HepG2 (cell line): Measurements from ENCODE around the gene NOC4L. TPM values are rescaled to one million over a fixed set of nuclear protein-coding genes. Genes with fewer than 3 reads are reported as not detected.

Source experiments
- ATAC-seq: fragments of 200-7000 bp; cut with Tn5 transposase; 3 replicates; pipeline ENCODE4 v1.9.1; 2020; ENCODE audit warnings: mild to moderate bottlenecking, moderate library complexity
- BruUV-seq: library from RNA; stranded (reverse); fragments of 400-500 nt; replicated peaks from 2 replicates; lab custom pipeline; 2021; lab: Mats Ljungman, UMichigan
- CTCF ChIA-PET: fragments of 300-600 bp; formaldehyde crosslinking; extraction: SDS; loops from one replicate; lab custom pipeline; 2021; ENCODE audit warnings: low total read pairs, inconsistent platforms, low intra/inter-chr PET ratio; lab: Yijun Ruan, JAX
- POLR2A ChIA-PET: fragments of 350-600 bp; sonication (Branson Sonifier 250); formaldehyde crosslinking; loops from one replicate; lab custom pipeline; 2020; ENCODE audit warnings: antibody characterized with exemption, inconsistent platforms; lab: Yijun Ruan, JAX
- DNase-seq: peaks from one replicate; pipeline ENCODE4 v3.0.0-alpha.2; 2015; ENCODE audit warnings: low spot score
- FAIRE-seq: peaks from 3 replicates; lab custom pipeline; 2011; peaks lifted over from hg19 to GRCh38; lab: Jason Lieb, UNC
- H2AFZ ChIP-seq: one replicate; pipeline ENCODE4 v1.6.1; 2011; ENCODE audit warnings: low read length, inconsistent platforms
- H3K27ac ChIP-seq: fragments of 300-600 bp; 3 replicates; pipeline ENCODE4 v1.8.0; 2011; ENCODE audit warnings: mixed run types, mild to moderate bottlenecking, mixed read lengths, low read length, inconsistent platforms; ENCODE audit not compliant: insufficient read depth; ENCODE audit errors: extremely low read length
- H3K27me3 ChIP-seq, 2 experiments: fragments of 200-600 bp in 1 of 2; 2 replicates in 1 of 2; 3 replicates in 1 of 2; pipeline versions ENCODE4 v1.6.0 to v1.8.0; 2011; ENCODE audit warnings: low read length in 2 of 2, mild to moderate bottlenecking in 2 of 2, moderate library complexity in 2 of 2, inconsistent platforms in 1 of 2; ENCODE audit not compliant: insufficient read depth in 2 of 2, control insufficient read depth in 1 of 2
- H3K36me3 ChIP-seq, 2 experiments: fragments of 200-600 bp in 1 of 2; replicated peaks in 1 of 2; 2 replicates in 1 of 2; 3 replicates in 1 of 2; pipeline versions ENCODE4 v1.5.1 to v1.8.0; 2011; ENCODE audit warnings: low read length in 2 of 2, inconsistent platforms in 1 of 2; ENCODE audit not compliant: insufficient read depth in 2 of 2, control insufficient read depth in 1 of 2
- H3K4me1 ChIP-seq: 2 replicates; pipeline ENCODE4 v1.5.1; 2012; ENCODE audit warnings: low read length, inconsistent platforms; ENCODE audit not compliant: insufficient read depth
- H3K4me2 ChIP-seq: 2 replicates; pipeline ENCODE4 v1.6.0; 2011; ENCODE audit warnings: low read depth, low read length, inconsistent platforms
- H3K4me3 ChIP-seq, 3 experiments: fragments of 200-600 bp in 1 of 3; sonication (generic), shearing (Covaris generic) in 1 of 3; replicated peaks in 1 of 3; 2 replicates each; pipeline ENCODE4 v1.5.1; 2011 to 2016; ENCODE audit warnings: low read length in 3 of 3, inconsistent platforms in 2 of 3, low read depth in 2 of 3, mild to moderate bottlenecking in 2 of 3, control low read depth in 1 of 3, mixed read lengths in 1 of 3; ENCODE audit not compliant: insufficient read depth in 1 of 3
- H3K79me2 ChIP-seq: one replicate; pipeline ENCODE4 v1.6.1; 2011; ENCODE audit warnings: low read length, inconsistent platforms; ENCODE audit not compliant: insufficient read depth
- H3K9ac ChIP-seq: 2 replicates; pipeline ENCODE4 v1.6.0; 2011; ENCODE audit warnings: mild to moderate bottlenecking, low read depth, low read length, inconsistent platforms; ENCODE audit not compliant: insufficient read depth
- H3K9me3 ChIP-seq: 2 replicates; pipeline ENCODE4 v1.5.1; 2012; ENCODE audit warnings: mild to moderate bottlenecking, low read length
- H4K20me1 ChIP-seq: 2 replicates; pipeline ENCODE4 v1.6.0; 2011; ENCODE audit warnings: inconsistent platforms, mild to moderate bottlenecking, low read length, moderate library complexity; ENCODE audit not compliant: insufficient read depth
- NFKB2 ChIP-seq: sonication (generic); formaldehyde crosslinking; IDR thresholded peaks from 2 replicates; pipeline ENCODE4 v1.4.0; 2020; ENCODE audit warnings: missing genetic modification reagents, borderline replicate concordance
- NR1H2 ChIP-seq: sonication (generic); formaldehyde crosslinking; IDR thresholded peaks from 2 replicates; pipeline ENCODE4 v1.8.1; 2022; ENCODE audit warnings: low read depth, missing genetic modification reagents, borderline replicate concordance
- NR3C1 ChIP-seq: sonication (generic); formaldehyde crosslinking; IDR thresholded peaks from 2 replicates; pipeline ENCODE4 v1.4.0; 2020; ENCODE audit warnings: missing genetic modification reagents
- TBX2 ChIP-seq: sonication (generic); formaldehyde crosslinking; IDR thresholded peaks from 2 replicates; pipeline ENCODE4 v1.5.0; 2020; ENCODE audit warnings: missing genetic modification reagents, mild to moderate bottlenecking, borderline replicate concordance
- ZMYM4 ChIP-seq: sonication (generic); formaldehyde crosslinking; IDR thresholded peaks from 2 replicates; pipeline ENCODE4 v1.8.1; 2023; ENCODE audit warnings: mild to moderate bottlenecking, missing genetic modification reagents
- ZNF552 ChIP-seq: sonication (generic); formaldehyde crosslinking; IDR thresholded peaks from 2 replicates; pipeline ENCODE4 v1.9.0; 2022; ENCODE audit warnings: missing genetic modification reagents, mild to moderate bottlenecking, borderline replicate concordance
- ZNF557 ChIP-seq: sonication (generic); formaldehyde crosslinking; IDR thresholded peaks from 2 replicates; pipeline ENCODE4 v1.4.0; 2020; ENCODE audit warnings: missing genetic modification reagents
- WGBS: methylation state at CpG from one replicate; pipeline ENCODE4 v1.1.6; 2017; ENCODE audit warnings: low lambda C conversion rate; 5-methylcytosine and 5-hydroxymethylcytosine counted together
- in situ Hi-C: cut with HindIII; loops from 2 replicates; pipeline ENCODE4 v1.10.0; 2017; ENCODE audit warnings: low pct_unique_long_range_greater_than_20kb; ENCODE audit not compliant: extremely low pct_ligation_motif_present
- intact Hi-C: fragments of 100-400 bp; cut with micrococcal nuclease; formaldehyde crosslinking; loops from one replicate; pipeline ENCODE4 v1.10.0; 2022; ENCODE audit not compliant: unreplicated experiment
- polyA plus RNA-seq, 8 experiments: library from polyadenylated mRNA; depleted of rRNA in 3 of 8; stranded (reverse) in 7 of 8; unstranded in 1 of 8; fragments of >200 nt; fragmentation: Illumina TruSeq in 4 of 8; extraction: Trizol in 4 of 8; gene quantifications; 2 replicates each; pipeline versions ENCODE4 v1.2.1 to v1.2.3, GENCODE V29; 2011 to 2016; ENCODE audit warnings: low read depth in 4 of 8, missing spikeins in 1 of 8, mixed read lengths in 1 of 8; ENCODE audit not compliant: insufficient read depth in 1 of 8
- total RNA-seq, 5 experiments: library from RNA; depleted of rRNA; stranded (reverse); fragments of >200 nt; fragmentation: Illumina TruSeq; extraction: Trizol; gene quantifications; 2 replicates each; pipeline ENCODE4 v1.2.3, GENCODE V29; 2016; ENCODE audit warnings: low read depth in 1 of 5
- TF ChIP-seq, protein P1 (sequence below): sonication (generic); formaldehyde crosslinking; IDR thresholded peaks from 2 replicates; pipeline ENCODE4 v1.9.0; 2022; ENCODE audit warnings: low read depth, missing genetic modification reagents
- TF ChIP-seq, protein P2 (sequence below): sonication (generic); formaldehyde crosslinking; IDR thresholded peaks from 2 replicates; pipeline ENCODE4 v1.5.0; 2020; ENCODE audit warnings: mild to moderate bottlenecking, missing genetic modification reagents, moderate library complexity
- TF ChIP-seq, protein P3 (sequence below): IDR thresholded peaks from 2 replicates; pipeline ENCODE4 v1.6.1; 2016; ENCODE audit warnings: missing compliant biosample characterization, missing genetic modification reagents, borderline replicate concordance
- TF ChIP-seq, protein P4 (sequence below): sonication (generic); formaldehyde crosslinking; IDR thresholded peaks from 2 replicates; pipeline ENCODE4 v1.5.1; 2020; ENCODE audit warnings: mild to moderate bottlenecking, missing genetic modification reagents, moderate library complexity

NOC4L gene
- total and polyA plus RNA-seq, 2 of the 13 experiments (the other 11 are each of a cell fraction or from before 2014, with no cell fraction given), result 4.3 to 14.6 TPM

DNA sequence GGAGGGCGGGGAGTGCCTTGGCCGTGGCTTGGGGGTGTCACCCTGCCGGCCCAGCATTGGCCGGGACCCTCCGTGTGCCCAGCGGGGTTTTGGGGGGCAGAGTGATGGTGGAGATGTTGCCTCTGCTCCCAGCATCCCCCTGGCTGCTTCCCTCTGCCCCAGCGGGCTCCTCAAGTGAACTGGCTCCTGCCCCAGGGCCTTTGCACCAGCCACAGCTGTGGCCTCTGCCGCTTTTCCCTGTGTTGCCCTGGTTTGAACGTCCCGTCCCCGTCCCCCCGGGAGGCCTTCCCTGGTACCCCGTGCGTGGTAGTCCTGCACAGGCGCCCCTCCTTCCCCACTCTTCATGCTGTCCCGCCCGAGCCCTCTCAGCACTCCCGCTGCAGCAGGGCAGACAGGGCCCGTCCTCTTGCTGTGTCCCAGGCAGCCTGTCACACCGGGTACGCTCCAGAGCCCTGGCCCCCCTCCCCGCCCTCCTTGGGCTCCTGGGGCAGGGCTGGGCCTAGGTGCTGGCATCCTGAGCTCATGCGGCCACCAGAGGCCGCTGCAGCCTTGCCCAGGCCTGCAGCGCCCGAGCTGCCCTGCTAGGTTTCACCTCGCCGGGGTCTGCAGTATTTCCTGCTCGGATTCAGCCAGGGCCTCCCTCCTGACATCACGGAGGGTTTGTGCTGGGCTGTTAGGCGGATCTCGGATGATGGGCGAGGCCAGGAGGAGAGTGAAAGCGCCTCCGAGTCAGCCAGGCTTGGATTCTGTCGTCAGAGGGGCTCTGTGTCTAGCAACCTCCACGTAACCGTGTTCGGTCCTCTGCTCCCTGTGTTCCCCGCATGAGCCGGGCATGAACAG lies 9.5 kb downstream of the NOC4L start (continued):
- TF ChIP-seq, protein P1, sequence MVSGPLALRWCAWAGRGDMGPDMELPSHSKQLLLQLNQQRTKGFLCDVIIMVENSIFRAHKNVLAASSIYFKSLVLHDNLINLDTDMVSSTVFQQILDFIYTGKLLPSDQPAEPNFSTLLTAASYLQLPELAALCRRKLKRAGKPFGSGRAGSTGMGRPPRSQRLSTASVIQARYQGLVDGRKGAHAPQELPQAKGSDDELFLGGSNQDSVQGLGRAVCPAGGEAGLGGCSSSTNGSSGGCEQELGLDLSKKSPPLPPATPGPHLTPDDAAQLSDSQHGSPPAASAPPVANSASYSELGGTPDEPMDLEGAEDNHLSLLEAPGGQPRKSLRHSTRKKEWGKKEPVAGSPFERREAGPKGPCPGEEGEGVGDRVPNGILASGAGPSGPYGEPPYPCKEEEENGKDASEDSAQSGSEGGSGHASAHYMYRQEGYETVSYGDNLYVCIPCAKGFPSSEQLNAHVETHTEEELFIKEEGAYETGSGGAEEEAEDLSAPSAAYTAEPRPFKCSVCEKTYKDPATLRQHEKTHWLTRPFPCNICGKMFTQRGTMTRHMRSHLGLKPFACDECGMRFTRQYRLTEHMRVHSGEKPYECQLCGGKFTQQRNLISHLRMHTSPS (CRISPR knock-in tag), result 0 out of 2 replicates have a peak, but pooled peaks have one; percentile 11
- TF ChIP-seq, protein P2, sequence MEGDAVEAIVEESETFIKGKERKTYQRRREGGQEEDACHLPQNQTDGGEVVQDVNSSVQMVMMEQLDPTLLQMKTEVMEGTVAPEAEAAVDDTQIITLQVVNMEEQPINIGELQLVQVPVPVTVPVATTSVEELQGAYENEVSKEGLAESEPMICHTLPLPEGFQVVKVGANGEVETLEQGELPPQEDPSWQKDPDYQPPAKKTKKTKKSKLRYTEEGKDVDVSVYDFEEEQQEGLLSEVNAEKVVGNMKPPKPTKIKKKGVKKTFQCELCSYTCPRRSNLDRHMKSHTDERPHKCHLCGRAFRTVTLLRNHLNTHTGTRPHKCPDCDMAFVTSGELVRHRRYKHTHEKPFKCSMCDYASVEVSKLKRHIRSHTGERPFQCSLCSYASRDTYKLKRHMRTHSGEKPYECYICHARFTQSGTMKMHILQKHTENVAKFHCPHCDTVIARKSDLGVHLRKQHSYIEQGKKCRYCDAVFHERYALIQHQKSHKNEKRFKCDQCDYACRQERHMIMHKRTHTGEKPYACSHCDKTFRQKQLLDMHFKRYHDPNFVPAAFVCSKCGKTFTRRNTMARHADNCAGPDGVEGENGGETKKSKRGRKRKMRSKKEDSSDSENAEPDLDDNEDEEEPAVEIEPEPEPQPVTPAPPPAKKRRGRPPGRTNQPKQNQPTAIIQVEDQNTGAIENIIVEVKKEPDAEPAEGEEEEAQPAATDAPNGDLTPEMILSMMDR (CRISPR knock-in tag), result peak; percentile 96

DNA sequence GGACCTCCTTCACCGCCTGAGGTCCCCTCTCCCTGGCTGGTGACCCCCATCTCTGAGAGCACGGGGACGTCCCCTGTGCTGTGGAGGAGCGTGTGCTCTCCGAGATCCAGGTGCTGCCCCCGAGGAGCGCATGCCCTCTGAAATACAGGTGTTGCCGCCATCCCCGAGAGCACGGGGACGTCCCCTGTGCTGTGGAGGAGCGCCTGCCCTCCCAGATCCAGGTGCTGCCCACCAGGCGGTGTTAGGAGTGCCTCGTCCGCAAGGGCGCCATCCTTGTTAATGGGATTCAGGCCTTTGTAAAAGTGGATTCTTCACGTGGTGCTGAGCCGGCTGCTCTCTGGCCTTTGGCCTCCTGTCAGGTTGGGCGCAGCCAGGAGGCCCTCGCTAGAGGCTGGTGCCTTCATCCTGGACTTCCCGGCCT lies 10.1 kb downstream of the NOC4L start:
- BruUV-seq, result no TSS peak
- Histone ChIP-seq H3K27ac (no peak overlapping the region), H3K4me1 (peaks cover 14% of the 10 kb centered on the region), H3K9ac (peak overlapping the region; percentile 47), H3K9me3 (no peaks in the 10 kb centered on the region), H2AFZ (no peak overlapping the region), H3K79me2 (no peaks in the 10 kb centered on the region), H3K27me3 (no peaks in the 10 kb centered on the region), H4K20me1 (peaks cover 3% of the 10 kb centered on the region; the same call in 1 of the 2 replicates), H3K36me3 (peaks cover 0 to 2% of the 10 kb centered on the region in 2 experiments; a peak in 2 of 5 replicates), H3K4me2 (peak overlapping the region; percentile 87), H3K4me3 (peak overlapping the region; percentile 39 to 70 (median 48); a peak in 5 of 6 replicates)
- in situ Hi-C loops, result no loop called here
- ChIA-PET CTCF (interaction anchor here (0.9 to 3.3 kb wide), 3 partner anchors 10 to 188 kb away, joined by 3 to 31 read pairs (median 10); partner anchors contain the start of genes DDX51 and NOC4L), POLR2A (interaction anchor here (1.0 kb wide), 1 partner anchor 9 kb away, joined by 6 read pairs; no protein-coding TSS in a partner anchor)
- DNase-seq (peak; percentile 33), FAIRE-seq (no peak), ATAC-seq (peak; percentile 67)
- WGBS, result 0% methylated on average over 1 of the region's 21 CpGs
- intact Hi-C loops, result loop anchor here (2.0 kb wide), 2 partner anchors 64 to 260 kb away; no protein-coding TSS in a partner anchor
- TF ChIP-seq ZNF557 (CRISPR knock-in tag) (no peak), ZNF552 (CRISPR knock-in tag) (no peak), ZMYM4 (no peak), NR1H2 (CRISPR knock-in tag) (no peak), NR3C1 (CRISPR knock-in tag) (no peak), NFKB2 (CRISPR knock-in tag) (no peak), TBX2 (CRISPR knock-in tag) (peak; percentile 45; the same call in 1 of the 2 replicates)
- TF ChIP-seq, protein P3, sequence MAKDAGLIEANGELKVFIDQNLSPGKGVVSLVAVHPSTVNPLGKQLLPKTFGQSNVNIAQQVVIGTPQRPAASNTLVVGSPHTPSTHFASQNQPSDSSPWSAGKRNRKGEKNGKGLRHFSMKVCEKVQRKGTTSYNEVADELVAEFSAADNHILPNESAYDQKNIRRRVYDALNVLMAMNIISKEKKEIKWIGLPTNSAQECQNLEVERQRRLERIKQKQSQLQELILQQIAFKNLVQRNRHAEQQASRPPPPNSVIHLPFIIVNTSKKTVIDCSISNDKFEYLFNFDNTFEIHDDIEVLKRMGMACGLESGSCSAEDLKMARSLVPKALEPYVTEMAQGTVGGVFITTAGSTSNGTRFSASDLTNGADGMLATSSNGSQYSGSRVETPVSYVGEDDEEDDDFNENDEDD (CRISPR knock-in tag), result peak; percentile 52; the same call in 1 of the 2 replicates
- TF ChIP-seq, protein P4, sequence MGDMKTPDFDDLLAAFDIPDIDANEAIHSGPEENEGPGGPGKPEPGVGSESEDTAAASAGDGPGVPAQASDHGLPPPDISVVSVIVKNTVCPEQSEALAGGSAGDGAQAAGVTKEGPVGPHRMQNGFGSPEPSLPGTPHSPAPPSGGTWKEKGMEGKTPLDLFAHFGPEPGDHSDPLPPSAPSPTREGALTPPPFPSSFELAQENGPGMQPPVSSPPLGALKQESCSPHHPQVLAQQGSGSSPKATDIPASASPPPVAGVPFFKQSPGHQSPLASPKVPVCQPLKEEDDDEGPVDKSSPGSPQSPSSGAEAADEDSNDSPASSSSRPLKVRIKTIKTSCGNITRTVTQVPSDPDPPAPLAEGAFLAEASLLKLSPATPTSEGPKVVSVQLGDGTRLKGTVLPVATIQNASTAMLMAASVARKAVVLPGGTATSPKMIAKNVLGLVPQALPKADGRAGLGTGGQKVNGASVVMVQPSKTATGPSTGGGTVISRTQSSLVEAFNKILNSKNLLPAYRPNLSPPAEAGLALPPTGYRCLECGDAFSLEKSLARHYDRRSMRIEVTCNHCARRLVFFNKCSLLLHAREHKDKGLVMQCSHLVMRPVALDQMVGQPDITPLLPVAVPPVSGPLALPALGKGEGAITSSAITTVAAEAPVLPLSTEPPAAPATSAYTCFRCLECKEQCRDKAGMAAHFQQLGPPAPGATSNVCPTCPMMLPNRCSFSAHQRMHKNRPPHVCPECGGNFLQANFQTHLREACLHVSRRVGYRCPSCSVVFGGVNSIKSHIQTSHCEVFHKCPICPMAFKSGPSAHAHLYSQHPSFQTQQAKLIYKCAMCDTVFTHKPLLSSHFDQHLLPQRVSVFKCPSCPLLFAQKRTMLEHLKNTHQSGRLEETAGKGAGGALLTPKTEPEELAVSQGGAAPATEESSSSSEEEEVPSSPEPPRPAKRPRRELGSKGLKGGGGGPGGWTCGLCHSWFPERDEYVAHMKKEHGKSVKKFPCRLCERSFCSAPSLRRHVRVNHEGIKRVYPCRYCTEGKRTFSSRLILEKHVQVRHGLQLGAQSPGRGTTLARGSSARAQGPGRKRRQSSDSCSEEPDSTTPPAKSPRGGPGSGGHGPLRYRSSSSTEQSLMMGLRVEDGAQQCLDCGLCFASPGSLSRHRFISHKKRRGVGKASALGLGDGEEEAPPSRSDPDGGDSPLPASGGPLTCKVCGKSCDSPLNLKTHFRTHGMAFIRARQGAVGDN, result peak; percentile 81
